Nephron (organoid): Measurements from ENCODE around the gene CD47.

Experiments used
- H3K27ac Mint-ChIP-seq, 3 experiments: 2 replicates each; pipeline ENCODE4 v1.8.0; 2020; ENCODE audit warnings: mixed read lengths in 3 of 3, mild to moderate bottlenecking in 2 of 3, moderate library complexity in 1 of 3
- H3K27me3 Mint-ChIP-seq: 2 replicates; pipeline ENCODE4 v1.8.0; 2021; ENCODE audit warnings: low read depth, mild to moderate bottlenecking, moderate library complexity, mixed read lengths
- H3K36me3 Mint-ChIP-seq: 2 replicates; pipeline ENCODE4 v1.8.0; 2020; ENCODE audit warnings: low read depth, mixed read lengths
- H3K4me1 Mint-ChIP-seq: 2 replicates; pipeline ENCODE4 v1.8.0; 2020; ENCODE audit warnings: mixed read lengths
- H3K4me3 Mint-ChIP-seq, 3 experiments: 2 replicates each; pipeline ENCODE4 v1.8.0; 2020; ENCODE audit warnings: mild to moderate bottlenecking in 3 of 3, mixed read lengths in 3 of 3, moderate library complexity in 2 of 3
- H3K9me3 Mint-ChIP-seq: 2 replicates; pipeline ENCODE4 v1.8.0; 2020; ENCODE audit warnings: mixed read lengths
- CTCF ChIP-seq, 3 experiments: fragments of 200-600 bp; sonication (generic); IDR thresholded peaks; one replicate each; pipeline ENCODE4 v1.5.0; 2021; ENCODE audit warnings: antibody characterized with exemption in 3 of 3; ENCODE audit not compliant: unreplicated experiment in 3 of 3

Gene CD47

GRCh38 chr3:108053067-108053466 lies 37.8 kb downstream of the CD47 start:
- TF ChIP-seq CTCF (IDR thresholded peaks at IDR 0.05; ENCODE audit: unreplicated experiment in 3 of 3), result no peak
- Mint-ChIP-seq H3K36me3 (peaks cover 18% of the 10 kb centered on the region), H3K4me1 (no peaks in the 10 kb centered on the region), H3K27ac (no peak overlapping the region), H3K4me3 (no peak overlapping the region), H3K9me3 (no peaks in the 10 kb centered on the region), H3K27me3 (no peaks in the 10 kb centered on the region)

GRCh38 chr3:108051005-108051404 lies 39.8 kb downstream of the CD47 start:
- Mint-ChIP-seq H3K4me3 (no peak overlapping the region), H3K9me3 (no peaks in the 10 kb centered on the region), H3K27me3 (no peaks in the 10 kb centered on the region), H3K27ac (no peak overlapping the region), H3K36me3 (peaks cover 7% of the 10 kb centered on the region), H3K4me1 (no peaks in the 10 kb centered on the region)
- no peak for TF ChIP-seq CTCF (IDR thresholded peaks at IDR 0.05; ENCODE audit: unreplicated experiment in 3 of 3)

- Mint-ChIP-seq H3K27me3 (no peaks in the 10 kb centered on the region), H3K4me1 (no peaks in the 10 kb centered on the region), H3K27ac (no peak overlapping the region), H3K9me3 (no peaks in the 10 kb centered on the region), H3K36me3 (no peaks in the 10 kb centered on the region), H3K4me3 (no peak overlapping the region)
- no peak for TF ChIP-seq CTCF (IDR thresholded peaks at IDR 0.05; ENCODE audit: unreplicated experiment in 3 of 3)
These were observed 42.8 kb downstream of the CD47 start for GRCh38 chr3:108047987-108048386.

GRCh38 chr3:108046247-108046646 lies 44.6 kb downstream of the CD47 start:
- H3K27me3 Mint-ChIP-seq, result no peaks in the 10 kb centered on the region
- H3K4me1 Mint-ChIP-seq, result no peaks in the 10 kb centered on the region

GRCh38 chr3:108044699-108045098 lies 46.1 kb downstream of the CD47 start:
- H3K36me3 Mint-ChIP-seq, result no peaks in the 10 kb centered on the region
- H3K4me3 Mint-ChIP-seq, result no peak overlapping the region
- H3K9me3 Mint-ChIP-seq, result no peaks in the 10 kb centered on the region
- H3K27ac Mint-ChIP-seq, result no peak overlapping the region
- TF ChIP-seq CTCF (IDR thresholded peaks at IDR 0.05; ENCODE audit: unreplicated experiment in 3 of 3), result no peak
- no peaks in the 10 kb centered on the region for H3K27me3 Mint-ChIP-seq
- no peaks in the 10 kb centered on the region for H3K4me1 Mint-ChIP-seq

More at GRCh38 chr3:108046247-108046646, 44.6 kb downstream of the CD47 start:
- no peaks in the 10 kb centered on the region for H3K36me3 Mint-ChIP-seq
- no peak overlapping the region for H3K4me3 Mint-ChIP-seq
- no peak for TF ChIP-seq CTCF (IDR thresholded peaks at IDR 0.05; ENCODE audit: unreplicated experiment in 3 of 3)
- no peaks in the 10 kb centered on the region for H3K9me3 Mint-ChIP-seq
- H3K27ac Mint-ChIP-seq, result no peak overlapping the region

GRCh38 chr3:108042300-108042699 lies 48.5 kb downstream of the CD47 start:
- Mint-ChIP-seq H3K36me3 (no peaks in the 10 kb centered on the region), H3K9me3 (no peaks in the 10 kb centered on the region), H3K27ac (no peak overlapping the region), H3K4me3 (no peak overlapping the region), H3K4me1 (no peaks in the 10 kb centered on the region), H3K27me3 (no peaks in the 10 kb centered on the region)
- TF ChIP-seq CTCF (IDR thresholded peaks at IDR 0.05; ENCODE audit: unreplicated experiment in 3 of 3), result no peak
